ENCODE data around the gene CHCHD10.
A peak's percentile ranks its signal among the peaks of the same experiment; 100 is the strongest.

The CHCHD10 gene

DNA sequence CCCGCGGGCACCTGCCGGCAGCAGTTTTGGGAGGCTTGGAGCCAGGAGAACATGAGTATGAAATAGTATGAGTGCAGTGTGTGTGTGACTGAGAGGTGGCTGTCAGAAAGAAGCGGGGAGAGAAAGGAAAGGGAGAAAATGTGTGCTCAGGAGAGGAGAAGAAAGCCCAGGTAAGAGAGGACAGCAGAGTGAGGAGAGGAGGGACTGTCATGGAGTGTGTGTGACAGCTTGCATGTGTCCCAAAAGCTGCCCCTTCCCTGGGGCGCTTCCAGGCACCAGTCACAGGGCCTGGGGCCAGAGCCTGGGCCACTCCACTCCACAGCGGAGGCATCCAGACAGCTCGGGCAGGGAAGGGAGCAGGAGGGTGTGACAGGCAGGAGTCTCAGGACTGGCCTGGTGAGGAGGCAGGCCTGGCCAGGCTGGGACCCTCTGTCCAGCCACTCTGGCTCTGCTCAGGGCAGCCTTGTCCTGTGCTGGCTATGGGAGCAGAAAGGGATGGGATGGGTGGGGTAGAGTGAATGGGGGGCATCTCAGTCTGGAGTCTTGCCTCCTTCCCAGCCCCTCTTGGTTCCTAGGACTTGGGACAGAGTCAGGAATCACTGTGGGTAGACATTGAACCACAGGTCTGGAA is 5.8 kb upstream of the CHCHD10 start:
- Histone ChIP-seq H3K4me3 (ENCODE audit: low read depth in 1 of 2, low read length in 1 of 2) (no peak overlapping the region), H3K4me1 (ENCODE audit: control insufficient read depth in 1 of 2, insufficient read depth in 1 of 2, low read depth in 1 of 2, low read length in 1 of 2) (peaks cover 12 to 20% of the 10 kb centered on the region in 2 experiments), H3K36me3 (no peaks in the 10 kb centered on the region), H3K27ac (no peak overlapping the region), H3K9me3 (no peaks in the 10 kb centered on the region), H3K27me3 (peaks cover 48% of the 10 kb centered on the region)
- TF ChIP-seq, protein P1, sequence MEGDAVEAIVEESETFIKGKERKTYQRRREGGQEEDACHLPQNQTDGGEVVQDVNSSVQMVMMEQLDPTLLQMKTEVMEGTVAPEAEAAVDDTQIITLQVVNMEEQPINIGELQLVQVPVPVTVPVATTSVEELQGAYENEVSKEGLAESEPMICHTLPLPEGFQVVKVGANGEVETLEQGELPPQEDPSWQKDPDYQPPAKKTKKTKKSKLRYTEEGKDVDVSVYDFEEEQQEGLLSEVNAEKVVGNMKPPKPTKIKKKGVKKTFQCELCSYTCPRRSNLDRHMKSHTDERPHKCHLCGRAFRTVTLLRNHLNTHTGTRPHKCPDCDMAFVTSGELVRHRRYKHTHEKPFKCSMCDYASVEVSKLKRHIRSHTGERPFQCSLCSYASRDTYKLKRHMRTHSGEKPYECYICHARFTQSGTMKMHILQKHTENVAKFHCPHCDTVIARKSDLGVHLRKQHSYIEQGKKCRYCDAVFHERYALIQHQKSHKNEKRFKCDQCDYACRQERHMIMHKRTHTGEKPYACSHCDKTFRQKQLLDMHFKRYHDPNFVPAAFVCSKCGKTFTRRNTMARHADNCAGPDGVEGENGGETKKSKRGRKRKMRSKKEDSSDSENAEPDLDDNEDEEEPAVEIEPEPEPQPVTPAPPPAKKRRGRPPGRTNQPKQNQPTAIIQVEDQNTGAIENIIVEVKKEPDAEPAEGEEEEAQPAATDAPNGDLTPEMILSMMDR (IDR thresholded peaks at IDR 0.05): no peak

DNA sequence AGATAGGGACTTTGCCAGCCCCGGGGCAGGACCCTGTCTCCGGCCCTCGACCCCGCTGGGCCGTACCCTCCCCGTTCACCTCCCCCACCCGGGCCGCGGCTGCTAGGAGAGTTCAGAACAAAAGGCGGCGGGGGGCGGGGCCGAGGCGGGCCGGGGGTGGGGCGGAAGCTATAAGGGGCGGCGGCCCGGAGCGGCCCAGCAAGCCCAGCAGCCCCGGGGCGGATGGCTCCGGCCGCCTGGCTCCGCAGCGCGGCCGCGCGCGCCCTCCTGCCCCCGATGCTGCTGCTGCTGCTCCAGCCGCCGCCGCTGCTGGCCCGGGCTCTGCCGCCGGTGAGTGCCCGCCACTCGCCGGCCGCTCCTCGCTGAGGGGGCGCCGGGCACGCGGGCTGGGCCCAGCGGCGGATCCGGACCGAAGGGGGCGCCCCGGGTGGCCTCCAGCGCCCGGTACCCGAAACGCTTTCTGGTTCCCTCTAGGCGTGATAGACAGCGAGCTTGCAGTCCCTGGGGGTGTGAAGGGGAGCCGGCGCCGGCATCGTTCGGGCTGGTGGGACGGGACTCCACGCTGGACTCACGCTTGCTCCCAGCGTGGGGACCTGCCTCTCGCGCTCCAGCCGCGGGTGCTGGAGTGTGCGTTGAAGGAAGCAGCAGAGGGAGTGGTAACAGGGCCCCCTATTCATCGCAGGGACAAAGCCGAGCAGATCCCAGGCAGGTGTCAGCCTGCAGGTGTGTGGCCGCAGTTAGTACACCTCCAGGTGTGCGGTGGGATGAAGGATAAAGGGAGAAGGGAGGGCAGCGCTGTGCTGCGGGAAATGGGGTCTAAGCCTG is 5.1 kb upstream of the CHCHD10 start, which contains the start of gene MMP11:
MMP11 (plus strand) TSS at position 201 of the 825 bp plus-strand sequence; CDS start at position 223, 22 bp downstream.
- H3K4me3 ChIP-seq (ENCODE audit: low read depth in 1 of 2, low read length in 1 of 2): peak within 1 kb of the TSS; percentile 20 to 45
- no peaks in the 10 kb centered on the region for H3K9me3 ChIP-seq
- TF ChIP-seq, protein P1 (IDR thresholded peaks at IDR 0.05): no peak
- H3K27me3 ChIP-seq: peaks cover 48% of the 10 kb centered on the region
- H3K27ac ChIP-seq: no peak within 1 kb of the TSS
- H3K4me1 ChIP-seq (ENCODE audit: control insufficient read depth in 1 of 2, insufficient read depth in 1 of 2, low read depth in 1 of 2, low read length in 1 of 2): peaks cover 19 to 28% of the 10 kb centered on the region in 2 experiments
- H3K36me3 ChIP-seq: no peaks in the 10 kb centered on the region

- peaks cover 19 to 31% of the 10 kb centered on the region in 2 experiments for H3K4me1 ChIP-seq (ENCODE audit: control insufficient read depth in 1 of 2, insufficient read depth in 1 of 2, low read depth in 1 of 2, low read length in 1 of 2)
- TF ChIP-seq, protein P1 (IDR thresholded peaks at IDR 0.05): no peak
- peak overlapping the region in 1 of 2 experiments; percentile 45 for H3K4me3 ChIP-seq (ENCODE audit: low read depth in 1 of 2, low read length in 1 of 2)
- H3K27ac ChIP-seq: no peak overlapping the region
- peaks cover 50% of the 10 kb centered on the region for H3K27me3 ChIP-seq
- H3K9me3 ChIP-seq: no peaks in the 10 kb centered on the region
- H3K36me3 ChIP-seq: no peaks in the 10 kb centered on the region
Observed at GRCh38 chr22:23772315-23772648, 4.5 kb upstream of the CHCHD10 start.

- Histone ChIP-seq H3K27ac (no peak overlapping the region), H3K27me3 (peaks cover 35% of the 10 kb centered on the region), H3K9me3 (no peaks in the 10 kb centered on the region), H3K36me3 (no peaks in the 10 kb centered on the region), H3K4me1 (ENCODE audit: control insufficient read depth in 1 of 2, insufficient read depth in 1 of 2, low read depth in 1 of 2, low read length in 1 of 2) (peaks cover 22 to 34% of the 10 kb centered on the region in 2 experiments), H3K4me3 (ENCODE audit: low read depth in 1 of 2, low read length in 1 of 2) (no peak overlapping the region)
- TF ChIP-seq, protein P1 (IDR thresholded peaks at IDR 0.05): no peak
Observed at GRCh38 chr22:23769321-23769965, 1.7 kb upstream of the CHCHD10 start.

DNA sequence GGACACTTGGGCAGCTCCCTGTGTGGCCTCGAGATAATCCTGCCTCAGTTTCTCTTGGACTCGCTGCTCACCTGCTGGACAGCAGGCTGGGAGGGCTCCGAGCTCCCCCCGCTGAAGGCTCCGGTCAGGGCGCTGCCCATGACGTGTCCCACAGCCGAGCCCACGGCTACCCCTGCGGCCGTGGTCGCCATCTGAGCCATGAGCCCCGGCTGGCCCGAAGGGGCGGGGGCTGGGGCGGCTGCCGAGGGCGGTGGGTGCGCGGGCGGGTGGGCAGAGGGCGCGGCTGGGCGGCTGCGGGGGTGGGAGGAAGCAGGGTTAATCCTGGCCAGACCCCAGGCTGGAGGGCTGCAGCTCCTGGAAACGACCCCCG is 484 bp downstream of the CHCHD10 start:
- TF ChIP-seq, protein P1 (IDR thresholded peaks at IDR 0.05): no peak
- Histone ChIP-seq H3K4me1 (ENCODE audit: control insufficient read depth in 1 of 2, insufficient read depth in 1 of 2, low read depth in 1 of 2, low read length in 1 of 2) (peaks cover 33 to 42% of the 10 kb centered on the region in 2 experiments), H3K9me3 (no peaks in the 10 kb centered on the region), H3K36me3 (no peaks in the 10 kb centered on the region), H3K27ac (no peak overlapping the region), H3K27me3 (peaks cover 14% of the 10 kb centered on the region), H3K4me3 (ENCODE audit: low read depth in 1 of 2, low read length in 1 of 2) (peak overlapping the region; percentile 81 to 84)
